GM12872 (cell line): ENCODE data around the gene NSUN6.

ENCODE experiments used
- TF ChIP-seq, protein P1 (sequence below): IDR thresholded peaks from 3 replicates; pipeline ENCODE4 v1.5.1; 2011; ENCODE audit warnings: low read depth, mild to moderate bottlenecking, low read length, moderate library complexity; ENCODE audit not compliant: insufficient read depth

Gene NSUN6

GRCh38 chr10:18615618-18616017 is 35.8 kb downstream of the NSUN6 start:
- TF ChIP-seq, protein P1, sequence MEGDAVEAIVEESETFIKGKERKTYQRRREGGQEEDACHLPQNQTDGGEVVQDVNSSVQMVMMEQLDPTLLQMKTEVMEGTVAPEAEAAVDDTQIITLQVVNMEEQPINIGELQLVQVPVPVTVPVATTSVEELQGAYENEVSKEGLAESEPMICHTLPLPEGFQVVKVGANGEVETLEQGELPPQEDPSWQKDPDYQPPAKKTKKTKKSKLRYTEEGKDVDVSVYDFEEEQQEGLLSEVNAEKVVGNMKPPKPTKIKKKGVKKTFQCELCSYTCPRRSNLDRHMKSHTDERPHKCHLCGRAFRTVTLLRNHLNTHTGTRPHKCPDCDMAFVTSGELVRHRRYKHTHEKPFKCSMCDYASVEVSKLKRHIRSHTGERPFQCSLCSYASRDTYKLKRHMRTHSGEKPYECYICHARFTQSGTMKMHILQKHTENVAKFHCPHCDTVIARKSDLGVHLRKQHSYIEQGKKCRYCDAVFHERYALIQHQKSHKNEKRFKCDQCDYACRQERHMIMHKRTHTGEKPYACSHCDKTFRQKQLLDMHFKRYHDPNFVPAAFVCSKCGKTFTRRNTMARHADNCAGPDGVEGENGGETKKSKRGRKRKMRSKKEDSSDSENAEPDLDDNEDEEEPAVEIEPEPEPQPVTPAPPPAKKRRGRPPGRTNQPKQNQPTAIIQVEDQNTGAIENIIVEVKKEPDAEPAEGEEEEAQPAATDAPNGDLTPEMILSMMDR = no peak

- TF ChIP-seq, protein P1 = no peak
Measured at GRCh38 chr10:18611168-18611567, 40.2 kb downstream of the NSUN6 start.

DNA sequence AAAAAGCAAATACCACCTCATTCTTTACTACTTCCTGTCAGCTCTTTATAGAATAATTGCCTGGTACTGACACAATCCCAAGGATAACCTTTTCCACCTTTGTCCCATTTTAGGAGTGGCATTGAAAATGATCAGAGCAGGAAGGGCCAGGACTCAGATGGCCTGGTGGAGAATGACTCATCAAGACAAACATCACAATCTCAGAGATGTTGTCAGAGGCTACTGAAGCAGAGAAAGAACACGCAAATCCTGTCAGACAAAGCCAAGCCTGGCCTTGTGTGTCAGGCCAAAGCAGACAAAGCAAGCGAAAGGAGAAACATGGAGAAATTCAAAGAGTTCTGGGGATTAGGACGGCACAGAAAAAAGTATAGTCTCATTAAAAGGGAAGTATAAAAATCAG is 40.9 kb downstream of the NSUN6 start:
- TF ChIP-seq, protein P1 = no peak

DNA sequence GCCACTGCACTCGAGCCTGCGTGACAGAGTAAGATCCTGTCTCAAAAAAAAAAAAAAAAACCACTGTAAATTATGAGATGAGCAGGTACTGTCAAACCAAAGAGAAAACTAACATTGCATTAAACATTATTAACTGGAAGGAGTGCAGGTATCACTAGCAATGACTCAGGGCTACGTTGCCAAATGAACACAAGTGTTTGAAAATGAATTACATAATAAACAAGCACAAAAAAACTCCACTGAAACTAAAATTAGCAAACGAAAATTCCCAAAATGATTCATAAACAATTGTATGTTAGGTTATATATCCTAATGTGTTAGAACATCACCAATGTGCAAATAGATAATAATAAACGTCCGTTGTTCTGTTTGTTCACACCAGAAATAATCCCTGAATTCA is 42.8 kb downstream of the NSUN6 start:
- TF ChIP-seq, protein P1 = no peak

DNA sequence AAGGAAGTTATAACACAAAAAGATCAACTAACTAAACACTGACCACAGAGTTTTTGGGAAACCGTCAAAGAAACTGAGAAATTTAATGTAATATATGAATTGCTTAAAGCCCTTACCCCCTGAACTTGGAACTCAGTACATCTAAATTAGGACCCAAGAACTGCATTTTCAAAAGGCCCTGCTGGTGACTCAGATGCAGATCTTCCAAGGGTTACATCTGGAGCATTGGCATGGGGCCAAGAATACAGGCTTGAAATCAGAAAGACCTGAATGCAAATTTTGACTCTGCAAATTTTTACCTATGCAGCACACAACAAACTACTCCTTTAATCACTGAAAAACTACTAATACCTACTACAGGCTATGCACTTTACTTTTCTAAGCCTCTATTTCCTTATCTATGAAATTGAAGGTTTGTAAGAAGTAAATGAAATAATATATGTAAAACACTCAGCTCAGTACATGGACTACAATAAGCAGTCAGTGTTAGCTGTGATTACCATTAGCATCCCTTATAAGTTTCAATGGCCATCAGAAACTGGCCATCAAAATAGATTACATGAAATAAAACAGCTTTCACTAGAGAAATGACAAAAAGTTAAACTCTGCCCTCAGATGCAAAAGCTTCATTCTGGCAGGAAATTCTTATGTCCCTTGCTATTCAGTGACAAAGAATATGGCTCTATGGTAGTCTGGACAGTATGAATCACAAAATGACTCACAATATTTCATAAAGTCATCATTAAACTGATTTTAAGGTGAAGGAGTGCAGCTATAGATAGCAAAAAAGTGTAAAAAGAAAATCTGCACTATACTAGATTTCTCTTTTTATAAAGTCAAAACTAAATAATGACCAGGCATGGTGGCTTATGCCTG is 43.6 kb downstream of the NSUN6 start:
- TF ChIP-seq, protein P1 = no peak

- TF ChIP-seq, protein P1 = no peak
Measured at GRCh38 chr10:18606051-18606695, 45.2 kb downstream of the NSUN6 start.

DNA sequence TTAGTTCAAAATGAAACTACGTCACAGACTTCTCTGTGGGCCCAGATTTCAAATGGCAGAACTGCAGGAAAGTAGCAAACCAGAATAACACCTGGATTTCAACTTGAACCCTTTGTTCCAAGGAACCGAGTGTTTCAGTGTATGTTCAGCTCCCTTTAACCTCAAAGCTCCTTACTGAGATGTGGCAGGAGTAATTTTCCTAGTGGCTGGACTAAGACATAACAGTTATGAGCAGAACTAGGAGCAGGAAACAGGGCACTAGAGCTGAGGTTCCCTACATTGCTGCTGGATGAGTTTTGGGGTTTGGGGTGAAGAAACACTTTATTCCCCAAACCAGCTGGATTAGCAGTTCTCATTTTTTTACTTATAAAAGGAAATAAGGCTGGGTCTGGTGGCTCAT is 50.1 kb downstream of the NSUN6 start:
- TF ChIP-seq, protein P1 = no peak
